Umbilical cord (tissue), 2 donors: ENCODE data around the gene LINC00305. TPM values are rescaled to one million over a fixed set of nuclear protein-coding genes. Genes with fewer than 3 reads are reported as not detected.

ENCODE experiments used
- DNase-seq: peaks from one replicate; pipeline ENCODE4 v3.0.0-alpha.2; 2015; ENCODE audit warnings: low spot score
- total RNA-seq: library from RNA; depleted of rRNA; stranded (reverse); fragments of >200 nt; gene quantifications from one replicate; pipeline ENCODE4 v1.2.3, GENCODE V29; 2014; ENCODE audit warnings: low replicate concordance; ENCODE audit not compliant: insufficient read depth

LINC00305 gene
- not detected for total RNA-seq

- DNase-seq, result no peak
These were observed at the start of gene LINC00305 for GRCh38 chr18:64148988-64149387. Gene LINC00305, minus strand, starts transcription at chr18:64149088.

GRCh38 chr18:64191069-64191468 lies 42.2 kb upstream of the LINC00305 start:
- no peak for DNase-seq

DNA sequence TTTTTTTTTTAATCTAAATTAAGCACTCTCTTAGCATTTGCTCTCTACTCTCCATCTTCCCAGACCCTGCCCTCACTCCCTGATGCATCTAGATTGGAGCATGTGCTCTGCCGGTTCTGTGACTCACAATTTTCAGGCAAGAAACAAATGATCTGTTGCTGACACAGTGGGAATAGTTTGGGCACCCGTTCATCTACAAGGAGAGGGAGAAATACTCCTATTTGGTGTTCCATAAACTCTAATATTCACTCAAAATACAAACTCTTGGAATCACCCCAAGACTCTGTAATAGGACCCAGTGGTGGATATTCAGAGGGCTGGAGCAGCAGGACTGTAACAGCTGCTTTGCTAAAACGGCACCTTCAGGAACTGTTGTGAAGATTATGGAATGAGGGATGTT lies 37.1 kb upstream of the LINC00305 start:
- peak; percentile 59 for DNase-seq

DNA sequence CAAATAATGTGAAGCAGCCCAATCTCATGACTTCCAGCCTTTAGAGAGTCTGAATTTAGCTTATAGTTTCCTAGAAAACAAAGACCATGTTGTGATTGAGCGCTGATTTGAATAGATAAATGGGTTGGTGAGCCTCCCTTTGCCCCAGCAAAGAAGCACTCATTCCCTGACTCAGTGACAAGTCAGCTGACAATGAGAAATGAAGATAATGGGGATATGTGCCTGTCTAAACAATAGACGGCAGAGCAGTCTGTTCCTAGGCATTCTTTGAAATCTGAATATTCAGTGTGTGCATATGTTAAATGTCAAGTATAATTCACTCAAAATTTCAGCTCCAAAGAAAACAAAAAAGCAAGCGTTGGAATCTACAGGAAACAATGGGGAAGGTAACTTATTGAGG lies 34.8 kb upstream of the LINC00305 start:
- DNase-seq, result no peak

DNA sequence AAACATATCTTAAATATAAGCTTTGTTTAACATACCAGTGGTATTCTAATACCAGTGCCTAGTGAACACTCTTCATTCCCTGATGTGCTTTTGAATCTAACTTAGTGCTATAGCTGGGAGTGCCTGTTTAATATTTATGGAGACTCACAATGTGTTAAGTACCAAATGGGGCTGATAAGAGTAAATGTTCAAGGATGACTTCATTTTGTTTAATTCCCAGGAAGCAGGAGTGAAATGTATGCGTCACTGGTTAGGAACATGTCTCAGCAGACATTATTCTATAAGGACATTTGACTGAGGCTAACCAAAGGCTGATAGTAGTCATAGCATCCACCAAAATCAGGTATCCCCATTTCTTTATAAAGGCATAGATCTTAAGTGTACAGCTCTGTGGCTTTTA lies 31.7 kb upstream of the LINC00305 start:
- DNase-seq, result no peak

DNA sequence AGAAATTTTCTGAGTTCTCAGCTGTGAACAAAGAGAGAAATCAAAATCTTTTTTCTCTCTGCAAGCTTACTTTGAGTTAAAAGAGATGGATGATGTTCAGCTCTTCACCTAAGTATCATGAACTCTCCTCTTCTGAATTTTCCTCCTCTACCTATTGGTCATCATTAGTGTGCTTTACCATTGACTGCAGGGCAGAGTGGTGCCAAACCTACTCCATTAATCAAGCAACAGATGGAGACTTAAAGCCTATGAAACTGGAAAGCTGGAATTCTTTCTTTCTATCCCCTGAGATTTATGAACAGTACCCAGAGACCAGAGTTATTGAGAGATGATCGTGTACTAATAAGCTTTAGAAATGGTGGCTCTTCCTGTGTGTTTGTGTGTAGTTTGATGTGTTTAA lies 31.3 kb upstream of the LINC00305 start:
- peak; percentile 44 for DNase-seq

DNA sequence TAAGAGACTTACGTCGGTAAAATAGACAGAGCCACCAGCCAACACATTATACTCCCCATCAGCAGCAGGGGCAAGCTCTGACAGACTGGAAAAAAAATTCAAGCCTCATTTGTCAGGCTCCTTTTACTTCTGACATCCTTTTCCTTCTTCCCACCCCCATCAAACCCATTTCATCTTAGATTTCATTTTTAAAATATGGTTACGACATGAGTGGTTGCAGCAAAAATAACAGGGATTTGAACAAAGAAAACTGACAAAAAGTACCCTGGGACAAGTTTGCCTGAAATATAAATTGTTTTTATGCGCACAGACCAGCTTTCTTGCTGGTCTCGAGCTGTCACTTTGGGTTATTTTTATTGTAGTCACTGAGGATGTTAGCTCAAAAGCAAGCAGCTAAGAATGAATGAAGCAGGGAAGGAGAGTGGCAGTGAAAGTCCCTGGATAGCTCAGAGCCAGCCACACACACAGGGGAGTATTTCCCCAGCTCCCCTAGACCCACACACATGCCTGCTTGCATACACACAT lies 30.7 kb upstream of the LINC00305 start:
- no peak for DNase-seq

- DNase-seq, result no peak
These were observed 30.0 kb upstream of the LINC00305 start for GRCh38 chr18:64178860-64179259.

GRCh38 chr18:64175432-64175831 lies 26.5 kb upstream of the LINC00305 start:
- no peak for DNase-seq

- no peak for DNase-seq
These were observed 22.7 kb upstream of the LINC00305 start for GRCh38 chr18:64171576-64171975.

- DNase-seq, result no peak
These were observed 18.6 kb upstream of the LINC00305 start for GRCh38 chr18:64167408-64167925.

DNA sequence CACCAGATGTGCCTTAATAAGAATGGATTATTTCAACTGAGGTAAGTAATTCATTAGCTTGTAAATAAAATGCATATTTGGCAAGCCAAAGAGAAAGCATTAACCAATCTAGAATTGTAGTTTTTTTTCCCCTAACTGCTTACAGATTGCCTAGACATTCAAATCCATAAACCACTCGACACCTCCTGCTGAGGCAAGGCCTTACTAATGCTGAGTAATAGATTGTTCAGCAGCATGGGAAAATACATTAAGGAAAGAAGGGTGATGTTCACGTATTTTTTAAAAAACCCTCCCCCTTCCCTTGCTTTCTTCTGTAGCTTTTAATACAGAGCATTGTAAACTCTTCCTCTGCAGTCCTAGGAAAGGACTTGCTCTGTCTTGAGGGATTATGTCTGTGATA lies 17.0 kb upstream of the LINC00305 start:
- peak; percentile 65 for DNase-seq

DNA sequence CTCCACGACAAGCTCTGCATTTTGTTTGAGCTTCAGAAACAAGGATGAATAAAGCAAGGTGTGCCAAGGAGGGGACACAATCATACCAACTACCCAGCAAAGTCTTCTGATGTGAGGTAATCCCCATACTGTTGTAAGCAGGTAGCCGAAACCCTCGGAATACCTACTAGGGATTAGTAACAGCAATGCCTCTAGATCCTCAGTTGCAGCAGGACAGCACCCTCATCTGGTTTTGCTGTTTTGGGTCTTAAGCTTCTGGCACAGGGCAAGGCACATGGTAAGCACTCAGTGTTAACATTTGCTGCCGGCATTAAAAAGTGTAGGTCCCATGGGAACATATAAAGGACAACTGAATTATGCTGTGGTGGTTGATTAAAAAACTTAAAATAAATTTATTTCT lies 16.0 kb upstream of the LINC00305 start:
- DNase-seq, result no peak

DNA sequence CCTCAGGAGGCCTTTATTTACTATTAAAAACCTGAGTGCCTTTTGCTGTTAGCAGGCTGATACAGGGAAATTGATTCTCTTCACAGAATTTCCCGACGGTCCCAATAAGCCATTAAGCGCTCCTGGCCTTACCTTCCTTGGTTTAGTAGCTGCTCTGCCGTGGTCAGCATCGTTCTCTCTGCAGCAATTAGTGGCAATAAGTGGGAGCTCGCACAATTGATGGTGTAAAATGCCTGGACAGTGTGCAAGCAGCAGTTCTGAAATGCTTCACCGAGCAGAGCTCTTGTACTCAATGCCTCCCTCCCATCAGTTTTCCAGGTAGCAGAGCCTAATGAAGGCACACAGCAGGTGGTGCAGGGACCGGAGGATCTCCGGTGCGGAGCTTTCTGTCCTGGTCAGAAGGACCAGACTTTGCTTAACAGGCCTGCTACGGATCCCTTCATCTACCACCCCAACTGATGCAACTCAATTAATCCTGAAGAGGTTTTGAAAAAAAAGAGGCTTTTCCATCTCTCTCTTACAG lies 1.1 kb upstream of the LINC00305 start:
- DNase-seq, result no peak

- DNase-seq, result no peak
These were observed 6.0 kb downstream of the LINC00305 start for GRCh38 chr18:64142904-64143303.

DNA sequence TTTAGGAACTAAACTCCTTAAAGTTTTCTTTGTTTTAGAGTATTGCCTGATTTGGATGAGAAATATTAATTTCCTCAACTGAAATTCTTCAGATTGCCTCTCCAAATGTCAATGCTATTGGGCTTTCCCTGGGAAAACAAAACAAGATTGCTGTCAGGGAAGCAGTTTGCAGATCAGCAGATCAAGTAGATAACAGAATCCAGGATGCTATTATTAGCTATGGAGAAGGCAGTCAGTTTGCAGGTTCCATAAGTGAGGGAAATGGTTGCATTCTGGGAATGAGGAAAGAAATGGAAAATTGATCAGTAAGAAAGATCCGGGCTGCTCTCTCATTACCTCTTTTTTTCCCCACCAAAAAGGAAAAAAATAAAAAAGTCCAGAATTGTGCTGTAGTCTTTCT lies 11.0 kb downstream of the LINC00305 start:
- no peak for DNase-seq

- DNase-seq, result no peak
These were observed 14.7 kb downstream of the LINC00305 start for GRCh38 chr18:64134044-64134747.

GRCh38 chr18:64132871-64133270 lies 16.0 kb downstream of the LINC00305 start:
- no peak for DNase-seq

GRCh38 chr18:64131314-64131713 lies 17.6 kb downstream of the LINC00305 start:
- DNase-seq, result no peak

DNA sequence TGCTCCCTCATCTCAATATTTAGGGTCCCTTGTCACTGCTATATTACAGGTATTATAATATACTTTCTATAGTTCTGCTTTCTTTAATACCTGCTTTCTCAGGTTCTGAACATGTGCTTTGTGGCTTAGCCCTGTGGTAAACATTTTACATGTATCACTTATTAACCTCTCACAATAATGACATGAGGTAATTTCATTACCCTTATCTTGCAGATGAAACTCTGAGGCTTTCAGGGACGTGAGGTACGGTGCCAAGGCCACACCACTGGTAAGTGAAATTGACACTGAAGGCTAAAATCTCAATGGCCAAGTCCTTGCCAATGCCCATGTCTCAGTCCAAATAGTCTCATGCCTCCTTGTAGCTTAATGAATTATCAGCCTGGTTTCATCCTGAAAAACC lies 21.7 kb downstream of the LINC00305 start:
- no peak for DNase-seq

- no peak for DNase-seq
These were observed 29.0 kb downstream of the LINC00305 start for GRCh38 chr18:64119916-64120315.

GRCh38 chr18:64118406-64118805 lies 30.5 kb downstream of the LINC00305 start:
- peak; percentile 34 for DNase-seq

DNA sequence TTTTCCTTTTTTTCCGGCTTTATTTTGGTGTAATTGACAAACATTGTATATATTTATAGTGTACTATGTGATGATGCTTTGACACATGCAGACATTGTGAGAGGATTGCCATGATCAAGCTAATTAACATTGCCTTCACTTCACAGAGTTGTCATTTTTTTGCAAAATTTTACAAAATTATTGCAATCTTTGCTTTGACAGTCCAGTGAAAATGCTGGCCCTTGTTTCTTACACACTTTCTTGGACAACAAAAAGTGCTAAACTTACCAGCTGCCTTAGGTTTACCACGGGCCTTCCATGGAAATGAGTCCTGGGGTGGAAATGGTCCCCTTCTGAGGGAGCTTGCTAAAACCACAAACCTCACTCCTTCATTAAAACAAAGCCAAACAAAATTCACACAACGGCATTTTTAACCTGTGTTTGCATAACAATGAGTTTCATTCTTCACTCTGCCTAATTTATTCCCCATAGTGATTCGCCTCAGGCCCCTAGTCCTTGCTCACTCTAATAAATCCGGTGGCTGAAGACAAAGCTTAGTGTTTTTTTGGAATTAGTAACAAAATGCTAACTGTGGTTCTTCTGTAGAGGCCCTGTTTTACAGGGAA lies 32.2 kb downstream of the LINC00305 start:
- DNase-seq, result peak; percentile 24
